ENCODE data around the gene POLRMT.
A peak's percentile ranks its signal among the peaks of the same experiment; 100 is the strongest.

Gene POLRMT

GRCh38 chr19:570937-571565 is 62.3 kb downstream of the POLRMT start:
- no peak for TF ChIP-seq CTCF (IDR thresholded peaks at IDR 0.05; ENCODE audit: low read depth, low read length, missing control alignments)
- in situ Hi-C loops (cut with HindIII; ENCODE audit: low pct_ligation_motif_present, low sequenced_read_pairs) = no loop called here
- H3K27ac ChIP-seq = no peak overlapping the region
- H3K27me3 ChIP-seq (replicated peaks) = no peaks in the 10 kb centered on the region
- no peaks in the 10 kb centered on the region for H3K36me3 ChIP-seq (replicated peaks)
- peak overlapping the region; percentile 60 for H3K4me3 ChIP-seq (ENCODE audit: low read depth, low read length)
- no peak for DNase-seq

GRCh38 chr19:570251-570686 is 63.1 kb downstream of the POLRMT start:
- no peak overlapping the region for H3K27ac ChIP-seq

GRCh38 chr19:567296-567900 is 65.9 kb downstream of the POLRMT start:
- in situ Hi-C loops (cut with HindIII; ENCODE audit: low pct_ligation_motif_present, low sequenced_read_pairs) = no loop called here
- Histone ChIP-seq H3K36me3 (replicated peaks) (no peaks in the 10 kb centered on the region), H3K27me3 (replicated peaks) (no peaks in the 10 kb centered on the region), H3K4me3 (ENCODE audit: low read depth, low read length) (no peak overlapping the region), H3K27ac (no peak overlapping the region)
- DNase-seq = no peak
- TF ChIP-seq CTCF (IDR thresholded peaks at IDR 0.05; ENCODE audit: low read depth, low read length, missing control alignments) = no peak

More at GRCh38 chr19:570251-570686, 63.1 kb downstream of the POLRMT start:
- Histone ChIP-seq H3K4me3 (ENCODE audit: low read depth, low read length) (no peak overlapping the region), H3K36me3 (replicated peaks) (no peaks in the 10 kb centered on the region), H3K27me3 (replicated peaks) (no peaks in the 10 kb centered on the region)
- in situ Hi-C loops (cut with HindIII; ENCODE audit: low pct_ligation_motif_present, low sequenced_read_pairs) = no loop called here
- no peak for TF ChIP-seq CTCF (IDR thresholded peaks at IDR 0.05; ENCODE audit: low read depth, low read length, missing control alignments)
- DNase-seq = no peak
